ENCODE results near the gene CCDC192.
"Not testable (repeated sequence)": the region's sequence is repeated elsewhere in the genome, so short reads cannot be mapped to it uniquely, and the experiment has no call there.

The CCDC192 gene

GRCh38 chr5:127702926-127703561 lies at the start of gene CCDC192:
TSS of gene CCDC192 (plus strand) at chr5:127703391. CDS start at chr5:127703446, 55 bp downstream.
- no peak for DNase-seq

- no peak for DNase-seq
These were observed 46.4 kb upstream of the CCDC192 start for GRCh38 chr5:127656825-127657224.

DNA sequence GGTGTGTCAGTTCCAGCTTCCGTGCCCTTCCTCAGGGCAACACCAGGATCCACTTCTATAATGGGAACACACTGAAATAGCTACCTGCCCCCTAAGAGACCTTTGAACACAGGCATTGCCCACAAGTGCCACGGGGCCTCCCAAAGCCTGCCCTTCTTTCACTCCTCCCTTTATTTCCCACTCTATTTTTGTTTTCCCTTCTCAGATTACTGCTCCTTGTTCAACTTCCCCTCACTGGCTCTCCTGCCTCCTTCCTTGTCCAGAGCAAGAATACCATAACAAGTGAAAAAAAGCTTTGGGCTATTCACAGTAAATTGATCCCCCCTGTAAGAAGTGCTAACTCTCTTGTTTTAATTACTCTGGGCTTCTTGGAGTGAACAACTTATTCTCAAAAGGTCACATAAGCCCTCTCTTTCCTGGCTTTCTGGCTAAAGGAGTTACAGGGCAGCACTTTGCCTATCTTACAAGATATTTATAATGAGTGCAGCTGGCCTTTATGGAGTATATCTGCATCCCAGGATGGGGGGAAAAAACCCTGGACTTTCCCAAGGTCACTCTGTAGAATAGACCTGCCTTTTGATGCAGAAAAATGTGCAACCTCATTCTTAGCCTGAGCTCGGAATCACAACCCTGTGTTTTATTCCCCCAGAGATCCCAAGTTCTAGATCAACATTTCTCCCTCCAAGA lies 43.0 kb upstream of the CCDC192 start:
- DNase-seq: no peak

GRCh38 chr5:127664093-127664492 lies 39.1 kb upstream of the CCDC192 start:
- no peak for DNase-seq

DNA sequence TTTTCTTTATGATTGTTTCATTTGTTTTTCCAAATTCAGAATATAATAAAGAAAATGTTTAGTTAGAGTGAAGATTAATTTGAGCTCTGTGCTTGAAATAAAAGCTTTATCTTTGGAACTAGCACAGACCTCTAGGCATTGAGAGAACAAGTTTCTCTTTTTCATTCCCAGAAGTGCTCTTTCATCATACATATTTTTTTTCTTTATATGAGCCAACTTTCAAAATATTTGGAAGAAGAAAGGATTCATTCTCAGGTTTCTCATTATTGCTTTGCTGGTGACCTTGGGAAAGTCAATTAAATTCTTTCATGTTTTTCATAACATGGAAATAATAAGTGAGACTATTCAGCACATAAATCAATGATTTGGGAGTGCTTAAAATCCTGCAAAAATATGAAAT lies 37.5 kb upstream of the CCDC192 start:
- no peak for DNase-seq

GRCh38 chr5:127666043-127666716 lies 37.0 kb upstream of the CCDC192 start:
- no peak for DNase-seq

GRCh38 chr5:127667926-127668325 lies 35.3 kb upstream of the CCDC192 start:
- DNase-seq: no peak

- DNase-seq: no peak
These were observed 32.0 kb upstream of the CCDC192 start for GRCh38 chr5:127671218-127671617.

GRCh38 chr5:127673117-127673800 lies 29.9 kb upstream of the CCDC192 start:
- DNase-seq: no peak

- DNase-seq: not testable (repeated sequence)
These were observed 26.2 kb upstream of the CCDC192 start for GRCh38 chr5:127676951-127677350.

- DNase-seq: not testable (repeated sequence)
These were observed 23.4 kb upstream of the CCDC192 start for GRCh38 chr5:127679691-127680330.

- DNase-seq: no peak
These were observed 22.6 kb upstream of the CCDC192 start for GRCh38 chr5:127680595-127680994.

DNA sequence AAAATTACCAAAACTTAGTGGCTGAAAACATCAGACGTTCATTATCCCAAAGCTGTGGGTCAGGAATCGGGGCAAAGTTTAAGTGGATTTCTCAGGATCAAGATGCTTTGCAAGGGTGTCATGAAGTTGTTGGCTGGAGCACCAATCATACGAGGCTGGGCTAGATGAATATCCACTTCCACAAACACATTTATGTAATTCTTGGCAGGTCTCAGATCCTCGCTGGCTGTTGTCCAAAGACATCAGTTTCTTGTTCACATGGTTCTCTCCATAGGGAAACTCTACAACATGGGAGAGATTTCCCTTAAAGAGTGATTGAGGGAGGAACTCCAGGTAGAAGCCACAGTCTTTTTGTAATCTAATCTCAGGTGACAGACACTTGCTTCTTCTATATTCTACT lies 20.2 kb upstream of the CCDC192 start:
- DNase-seq: no peak

- no peak for DNase-seq
These were observed 18.3 kb upstream of the CCDC192 start for GRCh38 chr5:127684726-127685467.

DNA sequence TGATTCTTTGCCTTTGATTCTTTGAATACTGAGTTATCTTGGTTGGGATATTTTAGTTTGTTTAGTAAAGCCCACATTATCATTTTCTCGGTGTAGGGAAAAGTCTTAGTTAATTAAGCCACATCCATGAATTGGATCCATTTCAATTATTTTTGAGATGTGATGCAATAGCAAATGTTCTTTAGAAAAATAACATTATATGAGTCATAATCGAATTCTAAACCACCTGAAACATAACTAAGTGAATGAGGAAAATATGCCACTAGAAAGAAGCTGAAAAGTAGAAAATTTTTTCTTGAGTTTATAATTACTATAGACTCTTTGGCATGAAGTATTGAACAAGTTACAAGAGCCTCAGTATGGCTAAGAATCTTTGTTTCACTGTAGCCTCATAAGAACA lies 17.5 kb upstream of the CCDC192 start:
- DNase-seq: no peak

DNA sequence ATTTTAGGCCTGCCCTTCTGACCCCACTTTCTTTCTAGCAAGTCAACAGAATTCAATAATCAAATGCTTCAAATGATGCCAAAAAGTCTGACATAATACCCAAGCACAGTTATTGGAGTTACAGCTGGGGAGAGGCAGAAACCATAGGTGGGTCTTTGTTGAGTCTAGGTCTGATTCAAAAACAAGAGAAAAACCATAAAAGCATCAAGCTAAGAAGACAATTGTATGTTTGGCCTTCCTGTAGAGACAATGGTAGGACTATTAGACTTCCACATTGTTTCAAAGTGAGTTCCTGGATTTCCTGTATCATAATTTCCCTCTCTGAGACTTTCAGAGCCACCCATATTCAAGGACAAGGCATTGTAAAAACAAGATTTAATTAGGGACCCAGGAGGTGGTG lies 16.8 kb upstream of the CCDC192 start:
- no peak for DNase-seq

- DNase-seq: no peak
These were observed 8.5 kb upstream of the CCDC192 start for GRCh38 chr5:127694518-127695171.

- DNase-seq: no peak
These were observed 7.8 kb upstream of the CCDC192 start for GRCh38 chr5:127695346-127695745.

DNA sequence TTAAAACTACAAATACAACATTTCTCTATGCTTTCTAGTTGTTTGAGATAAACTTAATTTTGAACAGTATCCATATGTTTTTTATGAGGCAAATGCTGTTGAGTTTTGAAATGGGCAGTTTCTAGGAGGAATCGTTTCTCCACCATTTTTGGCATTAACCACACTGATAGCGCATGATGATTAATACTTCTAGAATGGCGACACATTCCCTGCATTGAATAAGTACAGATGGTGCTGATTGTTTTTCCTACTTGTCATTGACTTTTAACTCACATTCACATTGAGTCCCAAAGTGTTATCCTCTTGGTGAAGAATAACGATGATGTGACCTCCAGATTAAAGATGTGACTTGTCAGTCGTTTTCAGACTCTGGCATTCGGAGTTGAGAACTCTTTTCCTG lies 6.5 kb upstream of the CCDC192 start:
- DNase-seq: no peak

GRCh38 chr5:127697894-127698600 lies 5.1 kb upstream of the CCDC192 start:
- no peak for DNase-seq

GRCh38 chr5:127699416-127699815 lies 3.8 kb upstream of the CCDC192 start:
- DNase-seq: no peak

Measured in activated T-cell treated with anti-CD3 and anti-CD28 coated beads, Interleukin-2, amount 50 U/mL, for 48 hours (primary cell).